ENCODE measurements around the gene ECE2.

The ECE2 gene

DNA sequence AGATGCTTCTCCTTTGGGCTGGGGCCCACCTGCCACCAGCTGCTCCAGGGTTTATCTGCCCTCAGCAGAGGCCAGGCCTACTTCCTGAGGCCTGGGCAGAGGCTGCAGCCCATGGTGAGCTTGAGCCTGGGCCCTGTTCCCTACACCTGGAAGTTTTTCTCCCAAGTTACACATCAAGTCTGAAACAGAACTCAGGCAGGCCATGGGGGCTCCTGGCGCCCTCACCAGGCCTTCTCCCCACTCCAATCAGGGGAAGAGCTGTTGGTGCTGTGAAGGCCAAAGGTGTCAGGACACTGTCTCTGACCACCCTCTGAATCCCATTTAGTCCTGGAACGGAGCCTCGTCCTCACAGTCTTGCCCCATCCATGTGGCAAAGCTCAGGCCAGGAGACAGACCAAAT is 39.2 kb upstream of the ECE2 start:
- H3K4me1 ChIP-seq, result peaks cover 7% of the 10 kb centered on the region
- no peak overlapping the region for H3K4me3 ChIP-seq (ENCODE audit: low read depth, low read length)
- no peaks in the 10 kb centered on the region for H3K9me3 ChIP-seq (ENCODE audit: control insufficient read depth, low read length)
- no peaks in the 10 kb centered on the region for H3K27me3 ChIP-seq (ENCODE audit: control insufficient read depth, insufficient read depth, low read length)
- no peaks in the 10 kb centered on the region for H3K79me2 ChIP-seq
- no peaks in the 10 kb centered on the region for H3K36me3 ChIP-seq (ENCODE audit: control insufficient read depth, insufficient read depth, low read length)
- no peak overlapping the region for H2AFZ ChIP-seq
- no peak overlapping the region for H3K27ac ChIP-seq
- TF ChIP-seq, protein P1, sequence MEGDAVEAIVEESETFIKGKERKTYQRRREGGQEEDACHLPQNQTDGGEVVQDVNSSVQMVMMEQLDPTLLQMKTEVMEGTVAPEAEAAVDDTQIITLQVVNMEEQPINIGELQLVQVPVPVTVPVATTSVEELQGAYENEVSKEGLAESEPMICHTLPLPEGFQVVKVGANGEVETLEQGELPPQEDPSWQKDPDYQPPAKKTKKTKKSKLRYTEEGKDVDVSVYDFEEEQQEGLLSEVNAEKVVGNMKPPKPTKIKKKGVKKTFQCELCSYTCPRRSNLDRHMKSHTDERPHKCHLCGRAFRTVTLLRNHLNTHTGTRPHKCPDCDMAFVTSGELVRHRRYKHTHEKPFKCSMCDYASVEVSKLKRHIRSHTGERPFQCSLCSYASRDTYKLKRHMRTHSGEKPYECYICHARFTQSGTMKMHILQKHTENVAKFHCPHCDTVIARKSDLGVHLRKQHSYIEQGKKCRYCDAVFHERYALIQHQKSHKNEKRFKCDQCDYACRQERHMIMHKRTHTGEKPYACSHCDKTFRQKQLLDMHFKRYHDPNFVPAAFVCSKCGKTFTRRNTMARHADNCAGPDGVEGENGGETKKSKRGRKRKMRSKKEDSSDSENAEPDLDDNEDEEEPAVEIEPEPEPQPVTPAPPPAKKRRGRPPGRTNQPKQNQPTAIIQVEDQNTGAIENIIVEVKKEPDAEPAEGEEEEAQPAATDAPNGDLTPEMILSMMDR (IDR thresholded peaks at IDR 0.05), result no peak
- H3K4me2 ChIP-seq (ENCODE audit: low read length), result no peak overlapping the region
- no peak overlapping the region for H3K9ac ChIP-seq

DNA sequence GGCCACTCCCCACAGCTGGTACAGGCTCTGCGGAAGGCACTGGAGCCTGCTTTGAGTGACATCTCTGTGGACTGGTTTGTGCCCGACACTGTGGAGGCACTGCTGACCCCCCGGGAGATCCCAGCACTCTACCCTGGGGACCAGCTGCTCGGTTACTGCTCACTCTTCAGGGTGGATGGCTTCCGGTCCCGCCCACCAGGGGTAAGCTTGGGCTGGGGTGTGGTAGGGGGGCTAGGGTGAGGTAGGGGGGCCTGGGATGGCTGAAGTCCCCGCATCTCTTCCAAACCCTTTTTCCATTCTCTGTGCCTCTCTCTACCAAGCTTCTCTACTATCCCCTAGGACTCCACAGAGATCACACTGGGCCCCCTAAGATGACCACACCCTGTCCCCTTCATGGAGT is 38.6 kb upstream of the ECE2 start:
- Histone ChIP-seq H2AFZ (no peak overlapping the region), H3K27ac (no peak overlapping the region), H3K36me3 (ENCODE audit: control insufficient read depth, insufficient read depth, low read length) (no peaks in the 10 kb centered on the region), H3K4me2 (ENCODE audit: low read length) (no peak overlapping the region), H3K79me2 (no peaks in the 10 kb centered on the region), H3K4me3 (ENCODE audit: low read depth, low read length) (no peak overlapping the region), H3K4me1 (peaks cover 10% of the 10 kb centered on the region), H3K9ac (no peak overlapping the region), H3K9me3 (ENCODE audit: control insufficient read depth, low read length) (no peaks in the 10 kb centered on the region), H3K27me3 (ENCODE audit: control insufficient read depth, insufficient read depth, low read length) (no peaks in the 10 kb centered on the region)
- TF ChIP-seq, protein P1 (IDR thresholded peaks at IDR 0.05), result no peak

DNA sequence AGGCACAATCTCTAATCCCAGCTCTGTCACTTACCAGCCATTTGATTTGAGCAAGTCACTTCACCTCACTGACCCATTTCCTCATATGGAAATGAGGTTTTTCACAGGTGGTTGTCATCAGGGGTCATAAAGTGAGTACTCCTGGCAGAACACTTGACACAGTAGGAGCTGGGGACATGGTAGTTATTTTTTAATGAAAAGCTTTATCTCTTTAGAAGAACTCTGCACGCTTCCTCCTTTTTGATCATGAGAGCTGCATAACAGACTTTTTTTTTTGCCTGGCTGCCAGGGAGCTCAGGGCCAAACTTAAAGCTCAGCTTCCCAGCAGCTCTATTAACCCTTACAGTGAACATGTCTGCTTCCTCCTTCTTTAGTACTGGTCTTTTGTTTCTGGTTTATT is 38.0 kb upstream of the ECE2 start:
- H3K79me2 ChIP-seq, result no peaks in the 10 kb centered on the region
- H3K36me3 ChIP-seq (ENCODE audit: control insufficient read depth, insufficient read depth, low read length), result no peaks in the 10 kb centered on the region
- no peaks in the 10 kb centered on the region for H3K9me3 ChIP-seq (ENCODE audit: control insufficient read depth, low read length)
- H3K27ac ChIP-seq, result no peak overlapping the region
- peaks cover 12% of the 10 kb centered on the region for H3K4me1 ChIP-seq
- H3K27me3 ChIP-seq (ENCODE audit: control insufficient read depth, insufficient read depth, low read length), result no peaks in the 10 kb centered on the region
- TF ChIP-seq, protein P1 (IDR thresholded peaks at IDR 0.05), result no peak
- H3K9ac ChIP-seq, result no peak overlapping the region
- no peak overlapping the region for H2AFZ ChIP-seq
- H3K4me3 ChIP-seq (ENCODE audit: low read depth, low read length), result no peak overlapping the region
- H3K4me2 ChIP-seq (ENCODE audit: low read length), result no peak overlapping the region

DNA sequence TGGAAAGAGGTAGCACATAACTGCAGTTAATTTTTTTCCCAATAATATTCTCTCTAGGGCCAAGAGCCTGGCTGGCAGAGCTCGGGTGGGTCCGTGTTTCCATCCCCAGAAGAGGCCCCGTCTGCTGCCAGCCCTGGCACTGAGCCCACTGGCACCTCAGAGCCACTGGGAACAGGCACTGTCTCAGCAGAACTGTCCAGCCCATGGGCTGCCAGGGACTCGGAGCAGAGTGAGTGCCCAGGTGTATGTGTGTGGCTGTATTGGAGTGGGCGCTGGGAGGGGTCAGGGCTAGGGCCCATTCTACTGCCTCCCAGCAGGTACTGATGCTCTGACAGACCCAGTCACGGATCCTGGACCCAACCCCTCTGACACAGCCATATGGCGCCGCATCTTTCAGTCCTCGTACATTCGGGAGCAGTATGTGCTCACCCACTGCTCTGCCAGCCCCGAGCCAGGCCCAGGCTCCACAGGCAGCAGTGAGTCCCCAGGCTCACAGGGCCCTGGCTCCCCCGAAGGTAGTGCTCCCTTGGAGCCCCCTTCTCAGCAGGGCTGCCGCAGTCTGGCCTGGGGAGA is 37.5 kb upstream of the ECE2 start:
- Histone ChIP-seq H2AFZ (no peak overlapping the region), H3K9me3 (ENCODE audit: control insufficient read depth, low read length) (no peaks in the 10 kb centered on the region), H3K36me3 (ENCODE audit: control insufficient read depth, insufficient read depth, low read length) (no peaks in the 10 kb centered on the region), H3K4me2 (ENCODE audit: low read length) (no peak overlapping the region), H3K79me2 (no peaks in the 10 kb centered on the region), H3K27ac (no peak overlapping the region), H3K4me1 (peaks cover 12% of the 10 kb centered on the region), H3K9ac (no peak overlapping the region), H3K27me3 (ENCODE audit: control insufficient read depth, insufficient read depth, low read length) (no peaks in the 10 kb centered on the region), H3K4me3 (ENCODE audit: low read depth, low read length) (no peak overlapping the region)
- TF ChIP-seq, protein P1 (IDR thresholded peaks at IDR 0.05), result no peak

DNA sequence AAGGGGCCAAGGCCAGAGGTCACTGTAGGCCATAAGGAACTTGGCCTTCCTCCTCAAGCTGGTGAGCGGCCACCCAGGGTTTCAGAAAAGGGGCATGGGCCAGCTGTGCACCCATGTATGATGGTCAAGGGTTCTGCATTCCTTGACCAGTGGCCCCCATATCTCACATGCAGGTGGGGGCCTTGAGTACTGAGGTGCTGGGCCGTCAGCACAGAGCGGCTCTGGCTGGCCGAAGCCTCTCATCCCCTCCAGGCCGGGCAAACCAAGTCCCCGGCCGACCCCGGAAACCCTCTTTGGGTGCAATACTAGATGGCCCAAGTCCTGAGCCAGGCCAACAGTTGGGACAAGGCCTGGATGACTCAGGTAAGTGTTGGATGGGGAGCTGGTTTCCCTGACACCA is 36.6 kb upstream of the ECE2 start:
- no peaks in the 10 kb centered on the region for H3K36me3 ChIP-seq (ENCODE audit: control insufficient read depth, insufficient read depth, low read length)
- H2AFZ ChIP-seq, result no peak overlapping the region
- TF ChIP-seq, protein P1 (IDR thresholded peaks at IDR 0.05), result no peak
- H3K79me2 ChIP-seq, result no peaks in the 10 kb centered on the region
- no peak overlapping the region for H3K4me3 ChIP-seq (ENCODE audit: low read depth, low read length)
- H3K9me3 ChIP-seq (ENCODE audit: control insufficient read depth, low read length), result no peaks in the 10 kb centered on the region
- H3K27ac ChIP-seq, result no peak overlapping the region
- no peak overlapping the region for H3K4me2 ChIP-seq (ENCODE audit: low read length)
- no peaks in the 10 kb centered on the region for H3K27me3 ChIP-seq (ENCODE audit: control insufficient read depth, insufficient read depth, low read length)
- H3K4me1 ChIP-seq, result peaks cover 10% of the 10 kb centered on the region
- no peak overlapping the region for H3K9ac ChIP-seq
